ENCODE measurements around the gene ZNF621. TPM values are rescaled to one million over a fixed set of nuclear protein-coding genes. Genes with fewer than 3 reads are reported as not detected.

Gene ZNF621
- total and polyA plus RNA-seq, 9 of the 15 experiments (the other 6 are each of a cell fraction or from before 2014, with no cell fraction given) = 4.7 to 28.9 (median 20.6) TPM

GRCh38 chr3:40511031-40511718 lies 13.6 kb upstream of the ZNF621 start:
- no peak overlapping the region; a peak in 1 of 4 replicates for H3K9ac ChIP-seq (ENCODE audit: insufficient read depth in 1 of 2, low read depth in 2 of 2, low read length in 2 of 2)
- POLR2A ChIA-PET = interaction anchor here (1.0 kb wide), 1 partner anchor 14 kb away, joined by 3 read pairs; the partner anchor contains the start of gene ZNF621
- DNase-seq (ENCODE audit: extremely low read depth in 1 of 4, low spot score in 3 of 4) (no peak), ATAC-seq (no peak), FAIRE-seq (no peak)
- 59% methylated on average over 1 of the region's 1 CpG for WGBS (ENCODE audit: insufficient coverage, low coverage, missing lambda C conversion rate)
- BruUV-seq (replicated peaks) = no TSS peak
- in situ Hi-C loops (cut with MboI) = no loop called here
- H3K9me1 ChIP-seq (ENCODE audit: control insufficient read depth, insufficient read depth, low read length) = no peaks in the 10 kb centered on the region
- no peak overlapping the region for H2AFZ ChIP-seq (ENCODE audit: low read depth, low read length)
- no peak overlapping the region for H3K4me2 ChIP-seq (ENCODE audit: insufficient read depth, low read length)
- H3K27me3 ChIP-seq (ENCODE audit: control insufficient read depth in 2 of 2, insufficient read depth in 2 of 2, low read length in 2 of 2) = no peaks in the 10 kb centered on the region
- H3K27ac ChIP-seq (ENCODE audit: extremely low read depth, low read depth, low read length) = no peak overlapping the region
- intact Hi-C loops (cut with micrococcal nuclease) = no loop called here
- H3K79me2 ChIP-seq (ENCODE audit: control insufficient read depth, insufficient read depth, low read length) = no peaks in the 10 kb centered on the region
- H3K36me3 ChIP-seq (ENCODE audit: control insufficient read depth, insufficient read depth, low read length) = no peaks in the 10 kb centered on the region; the same call in 2 of the 3 replicates
- CTCF ChIA-PET (ENCODE audit: low intra/inter-chr PET ratio) = no interaction called here
- no peak for TF ChIP-seq KAT7 (CRISPR knock-in tag; IDR thresholded peaks at IDR 0.05; ENCODE audit: borderline replicate concordance)
- peaks cover 0 to under 1% of the 10 kb centered on the region in 2 experiments; a peak in 1 of 5 replicates for H3K4me1 ChIP-seq (replicated peaks in 1 of 2; ENCODE audit: control insufficient read depth in 2 of 2, insufficient read depth in 2 of 2, low read length in 2 of 2)
- no peaks in the 10 kb centered on the region for H3K9me3 ChIP-seq (replicated peaks; ENCODE audit: control insufficient read depth, insufficient read depth, low read depth, low read length)
- H3K4me3 ChIP-seq = no peak overlapping the region
- H4K20me1 ChIP-seq (replicated peaks; ENCODE audit: control insufficient read depth, insufficient read depth, low read length) = no peaks in the 10 kb centered on the region

DNA sequence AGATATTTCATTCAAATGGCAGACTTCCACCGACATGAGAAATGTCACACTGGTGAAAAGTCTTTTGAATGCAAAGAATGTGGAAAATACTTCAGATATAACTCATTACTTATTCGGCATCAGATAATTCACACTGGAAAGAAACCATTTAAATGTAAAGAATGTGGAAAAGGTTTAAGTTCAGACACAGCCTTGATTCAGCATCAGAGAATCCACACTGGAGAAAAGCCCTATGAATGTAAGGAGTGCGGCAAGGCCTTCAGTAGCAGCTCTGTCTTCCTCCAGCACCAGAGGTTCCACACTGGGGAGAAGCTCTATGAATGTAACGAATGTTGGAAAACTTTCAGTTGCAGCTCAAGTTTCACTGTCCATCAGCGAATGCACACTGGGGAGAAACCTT lies 8.6 kb upstream of the ZNF621 start:
- in situ Hi-C loops (cut with MboI) = no loop called here
- Histone ChIP-seq H4K20me1 (replicated peaks; ENCODE audit: control insufficient read depth, insufficient read depth, low read length) (no peaks in the 10 kb centered on the region), H3K9me1 (ENCODE audit: control insufficient read depth, insufficient read depth, low read length) (no peaks in the 10 kb centered on the region), H3K4me1 (replicated peaks in 1 of 2; ENCODE audit: control insufficient read depth in 2 of 2, insufficient read depth in 2 of 2, low read length in 2 of 2) (no peaks in the 10 kb centered on the region), H2AFZ (ENCODE audit: low read depth, low read length) (no peak overlapping the region), H3K4me3 (no peak overlapping the region), H3K27me3 (ENCODE audit: control insufficient read depth in 2 of 2, insufficient read depth in 2 of 2, low read length in 2 of 2) (no peaks in the 10 kb centered on the region), H3K9me3 (replicated peaks; ENCODE audit: control insufficient read depth, insufficient read depth, low read depth, low read length) (no peaks in the 10 kb centered on the region), H3K27ac (ENCODE audit: extremely low read depth, low read depth, low read length) (no peak overlapping the region), H3K36me3 (ENCODE audit: control insufficient read depth, insufficient read depth, low read length) (no peaks in the 10 kb centered on the region; the same call in 2 of the 3 replicates), H3K9ac (ENCODE audit: insufficient read depth in 1 of 2, low read depth in 2 of 2, low read length in 2 of 2) (no peak overlapping the region), H3K79me2 (ENCODE audit: control insufficient read depth, insufficient read depth, low read length) (no peaks in the 10 kb centered on the region), H3K4me2 (ENCODE audit: insufficient read depth, low read length) (no peak overlapping the region)
- intact Hi-C loops (cut with micrococcal nuclease) = no loop called here
- CTCF ChIA-PET (ENCODE audit: low intra/inter-chr PET ratio) = interaction anchor here (0.7 kb wide), 1 partner anchor 160 kb away, joined by 3 read pairs; no protein-coding TSS in a partner anchor
- FAIRE-seq (no peak), ATAC-seq (no peak; the same call in 1 of the 3 replicates), DNase-seq (ENCODE audit: extremely low read depth in 1 of 4, low spot score in 3 of 4) (no peak)
- WGBS (ENCODE audit: insufficient coverage, low coverage, missing lambda C conversion rate) = 63% methylated on average over 5 of the region's 5 CpGs
- BruUV-seq (replicated peaks) = no TSS peak
- POLR2A ChIA-PET = interaction anchor here (1.1 kb wide), 1 partner anchor 10 kb away, joined by 3 read pairs; the partner anchor contains the start of gene ZNF620
- TF ChIP-seq HDAC3 (IDR thresholded peaks at IDR 0.05; ENCODE audit: borderline replicate concordance, partially characterized antibody) (no peak), FOXK2 (conservative IDR thresholded peaks at IDR 0.05 in 1 of 2, IDR thresholded peaks at IDR 0.05 in 1 of 2; ENCODE audit: low read depth in 2 of 2) (no peak), TEAD1 (CRISPR knock-in tag; IDR thresholded peaks at IDR 0.05) (no peak), SRSF9 (IDR thresholded peaks at IDR 0.05; ENCODE audit: borderline replicate concordance, low read depth, low read length) (no peak), HDAC6 (IDR thresholded peaks at IDR 0.05; ENCODE audit: low read depth, low read length) (no peak), ZBTB34 (CRISPR knock-in tag; IDR thresholded peaks at IDR 0.05) (no peak), ZNF431 (CRISPR knock-in tag; IDR thresholded peaks at IDR 0.05) (no peak), BHLHE40 (IDR thresholded peaks at IDR 0.05; ENCODE audit: low read length) (no peak), PHB2 (IDR thresholded peaks at IDR 0.05; ENCODE audit: low read depth) (no peak)
